Neutrophil (primary cell): Measurements from ENCODE around the gene LY86.

Experiments
- H3K27ac ChIP-seq: fragments of 200-600 bp; sonication (generic); 2 replicates; pipeline ENCODE4 v1.5.1; 2016; ENCODE audit warnings: mild to moderate bottlenecking, moderate library complexity
- H3K27me3 ChIP-seq: fragments of 200-600 bp; sonication (generic); 2 replicates; pipeline ENCODE4 v1.6.0; 2016; ENCODE audit warnings: mild to moderate bottlenecking
- H3K36me3 ChIP-seq: fragments of 200-600 bp; sonication (generic); 2 replicates; pipeline ENCODE4 v1.5.1; 2017
- H3K4me1 ChIP-seq, 2 experiments: fragments of 200-600 bp in 1 of 2; sonication (generic) in 1 of 2; 1 replicate in 1 of 2; 2 replicates in 1 of 2; pipeline versions ENCODE4 v1.5.1 to v1.6.1; 2013 to 2016; ENCODE audit warnings: low read depth in 1 of 2, low read length in 1 of 2, mild to moderate bottlenecking in 1 of 2, moderate library complexity in 1 of 2; ENCODE audit not compliant: control insufficient read depth in 1 of 2, insufficient read depth in 1 of 2
- H3K4me3 ChIP-seq, 2 experiments: fragments of 200-600 bp in 1 of 2; sonication (generic) in 1 of 2; 1 replicate in 1 of 2; 2 replicates in 1 of 2; pipeline ENCODE4 v1.5.1; 2013 to 2016; ENCODE audit warnings: low read depth in 1 of 2, low read length in 1 of 2, mild to moderate bottlenecking in 1 of 2, moderate library complexity in 1 of 2
- H3K9me3 ChIP-seq: fragments of 200-600 bp; sonication (generic); 2 replicates; pipeline ENCODE4 v1.5.1; 2016
- CTCF ChIP-seq: fragments of 200-600 bp; sonication (generic); IDR thresholded peaks from 2 replicates; pipeline ENCODE4 v1.5.1; 2016; ENCODE audit warnings: antibody characterized with exemption

LY86 gene

GRCh38 chr6:6622501-6622900 lies 34.0 kb downstream of the LY86 start:
- Histone ChIP-seq H3K4me1 (peaks cover 13 to 15% of the 10 kb centered on the region in 2 experiments), H3K36me3 (no peaks in the 10 kb centered on the region), H3K27ac (no peak overlapping the region), H3K4me3 (no peak overlapping the region), H3K9me3 (no peaks in the 10 kb centered on the region), H3K27me3 (no peaks in the 10 kb centered on the region)
- TF ChIP-seq CTCF = no peak

GRCh38 chr6:6623553-6623952 lies 35.0 kb downstream of the LY86 start:
- H3K27me3 ChIP-seq = no peaks in the 10 kb centered on the region
- H3K9me3 ChIP-seq = no peaks in the 10 kb centered on the region
- H3K36me3 ChIP-seq = no peaks in the 10 kb centered on the region
- H3K4me3 ChIP-seq = no peak overlapping the region
- H3K27ac ChIP-seq = no peak overlapping the region
- H3K4me1 ChIP-seq = peaks cover 13 to 15% of the 10 kb centered on the region in 2 experiments
- TF ChIP-seq CTCF = no peak

- Histone ChIP-seq H3K27ac (no peak overlapping the region), H3K4me3 (no peak overlapping the region), H3K4me1 (peaks cover 12 to 13% of the 10 kb centered on the region in 2 experiments), H3K9me3 (no peaks in the 10 kb centered on the region), H3K27me3 (peaks cover 2% of the 10 kb centered on the region), H3K36me3 (no peaks in the 10 kb centered on the region)
- TF ChIP-seq CTCF = no peak
These were observed 35.9 kb downstream of the LY86 start for GRCh38 chr6:6624269-6624990.

GRCh38 chr6:6626187-6626586 lies 37.7 kb downstream of the LY86 start:
- Histone ChIP-seq H3K27me3 (peaks cover 4% of the 10 kb centered on the region), H3K36me3 (no peaks in the 10 kb centered on the region), H3K4me1 (no peaks in the 10 kb centered on the region), H3K27ac (no peak overlapping the region), H3K4me3 (no peak overlapping the region), H3K9me3 (no peaks in the 10 kb centered on the region)
- no peak for TF ChIP-seq CTCF

- H3K4me3 ChIP-seq = no peak overlapping the region
- H3K36me3 ChIP-seq = no peaks in the 10 kb centered on the region
- no peaks in the 10 kb centered on the region for H3K9me3 ChIP-seq
- peaks cover 4% of the 10 kb centered on the region for H3K27me3 ChIP-seq
- no peak for TF ChIP-seq CTCF
- H3K4me1 ChIP-seq = no peaks in the 10 kb centered on the region
- H3K27ac ChIP-seq = no peak overlapping the region
These were observed 40.9 kb downstream of the LY86 start for GRCh38 chr6:6629402-6629801.
